GM21723 (cell line): ENCODE measurements around the gene MED7.
A peak's percentile ranks its signal among the peaks of the same experiment; 100 is the strongest.

Experiments used
- ATAC-seq: cut with Tn5 transposase; IDR thresholded peaks from one replicate; pipeline ENCODE4 v1.9.1; 2021; ENCODE audit warnings: mild to moderate bottlenecking, moderate library complexity; ENCODE audit not compliant: unreplicated experiment

Gene MED7

DNA sequence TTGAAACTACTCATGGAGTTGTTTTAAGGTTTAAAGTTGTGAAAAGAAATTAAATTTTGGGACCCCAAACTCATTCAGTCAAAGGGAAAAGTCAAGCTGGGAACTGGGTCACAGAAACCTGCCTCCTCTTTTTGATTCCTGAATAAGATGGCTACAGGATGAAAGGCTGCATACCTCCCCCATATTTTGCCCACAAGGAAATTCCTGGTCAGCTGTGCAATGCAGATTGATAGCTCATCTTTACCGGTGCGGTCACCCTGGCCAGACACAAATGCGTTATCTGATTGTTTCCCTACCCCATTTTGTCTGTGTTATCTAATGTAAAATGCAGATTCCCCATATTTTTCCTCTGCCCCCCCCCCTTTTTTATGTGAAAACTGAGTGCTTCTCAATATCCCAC is 35.2 kb downstream of the MED7 start:
- no peak for ATAC-seq

DNA sequence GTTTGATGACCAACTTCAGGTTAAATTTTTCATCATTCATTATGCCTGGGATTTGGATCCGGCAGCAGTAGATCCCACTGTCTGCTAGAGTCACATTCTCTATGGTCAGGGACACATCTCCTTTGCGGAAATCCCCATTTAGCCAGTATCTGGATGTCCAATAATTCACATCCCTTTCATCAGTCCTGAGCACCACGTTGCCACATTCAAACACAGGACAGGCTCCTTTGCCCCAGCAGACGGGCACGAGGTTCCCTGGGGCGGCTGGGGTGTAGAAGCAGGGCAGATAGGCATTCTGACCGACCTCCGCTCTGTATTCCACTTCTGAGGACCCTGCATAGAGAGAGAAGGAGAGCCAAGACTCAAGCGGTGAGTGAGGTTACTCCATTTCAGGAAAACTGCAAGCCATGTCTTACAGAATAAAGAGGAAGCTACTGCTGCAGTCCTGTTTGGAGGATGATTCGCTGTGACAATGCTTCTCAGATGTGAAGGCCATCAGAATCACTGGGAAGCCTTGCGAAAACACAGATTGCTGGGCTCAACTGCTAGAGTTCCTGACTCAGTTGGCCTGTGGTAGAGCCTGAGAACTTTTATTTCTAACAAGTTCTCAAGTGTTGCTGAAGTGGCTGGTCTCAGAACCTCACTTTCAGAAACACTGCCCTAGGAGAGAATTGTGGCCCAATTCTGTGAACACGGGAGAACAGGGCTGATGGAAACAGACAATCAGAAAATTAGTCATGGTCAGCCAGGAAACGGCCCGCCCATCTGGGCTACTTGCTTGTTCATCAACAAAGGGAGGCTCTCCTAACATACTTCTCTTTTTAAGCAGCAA is 35.8 kb downstream of the MED7 start:
- no peak for ATAC-seq

DNA sequence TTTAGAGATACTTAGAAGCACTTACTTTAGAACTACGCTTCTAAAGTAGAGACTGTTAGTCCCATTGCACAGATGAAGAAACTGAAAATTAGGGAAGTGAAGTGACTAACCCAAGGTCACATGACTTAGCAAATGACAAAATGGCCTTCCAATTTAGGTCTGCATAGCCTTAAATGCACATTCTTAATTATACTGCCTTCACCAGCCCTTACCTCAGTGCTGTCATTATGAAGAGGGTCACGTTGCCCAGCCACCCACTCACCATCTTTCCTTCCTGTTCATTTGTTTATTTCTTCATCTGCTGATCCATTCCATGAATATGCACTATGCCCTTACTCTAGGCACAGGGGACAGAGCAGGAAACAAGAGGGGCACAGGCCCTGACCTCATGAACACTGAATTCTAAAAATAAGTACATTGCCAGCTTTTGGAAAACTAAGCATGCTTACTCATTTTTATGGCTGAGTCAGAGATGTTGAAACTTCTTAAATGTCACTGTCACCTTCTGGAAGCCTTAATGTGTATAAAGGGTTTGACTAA is 42.5 kb downstream of the MED7 start:
- ATAC-seq, result peak; percentile 47

GRCh38 chr5:157088342-157088990 is 54.2 kb downstream of the MED7 start:
- ATAC-seq, result peak; percentile 66
